ENCODE data around the gene B9D1. TPM values are rescaled to one million over a fixed set of nuclear protein-coding genes. Genes with fewer than 3 reads are reported as not detected.

The B9D1 gene
- total and polyA plus RNA-seq, 9 of the 15 experiments (the other 6 are each of a cell fraction or from before 2014, with no cell fraction given), result 8.9 to 28.0 (median 17.9) TPM

DNA sequence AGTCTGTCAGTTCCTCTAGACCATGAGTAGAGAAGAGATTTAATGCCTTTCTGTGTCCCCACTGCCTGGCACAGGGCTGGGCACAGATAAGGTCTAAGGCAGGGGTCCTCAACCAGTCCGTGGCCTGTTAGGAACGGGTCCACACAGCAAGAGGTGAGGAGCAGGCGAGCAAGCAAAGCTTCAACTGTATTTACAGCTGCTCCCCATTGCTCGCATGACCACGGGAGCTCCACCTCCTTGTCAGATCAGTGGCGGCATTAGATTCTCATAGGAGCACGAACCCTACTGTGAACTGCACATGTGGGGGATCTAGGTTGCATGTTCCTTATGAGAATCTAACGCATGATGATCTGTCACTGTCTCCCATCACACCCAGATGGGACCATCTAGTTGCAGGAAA lies 1.8 kb downstream of the B9D1 start:
- no peak overlapping the region for H3K4me2 ChIP-seq (ENCODE audit: insufficient read depth, low read length)
- H3K9me3 ChIP-seq (replicated peaks; ENCODE audit: control insufficient read depth, insufficient read depth, low read depth, low read length), result no peaks in the 10 kb centered on the region
- no peak overlapping the region for H3K9ac ChIP-seq (ENCODE audit: insufficient read depth in 1 of 2, low read depth in 2 of 2, low read length in 2 of 2)
- DNase-seq (ENCODE audit: extremely low read depth in 1 of 4, low spot score in 3 of 4) (no peak), ATAC-seq (no peak), FAIRE-seq (no peak)
- H3K27me3 ChIP-seq (ENCODE audit: control insufficient read depth in 2 of 2, insufficient read depth in 2 of 2, low read length in 2 of 2), result no peaks in the 10 kb centered on the region
- intact Hi-C loops (cut with micrococcal nuclease), result no loop called here
- H3K79me2 ChIP-seq (ENCODE audit: control insufficient read depth, insufficient read depth, low read length), result peaks cover 9% of the 10 kb centered on the region; the same call in 2 of the 3 replicates
- in situ Hi-C loops (cut with MboI), result loop anchor here (5.0 to 10.0 kb wide), 2 partner anchors 87 to 404 kb away; no protein-coding TSS in a partner anchor
- H2AFZ ChIP-seq (ENCODE audit: low read depth, low read length), result no peak overlapping the region
- peaks cover 6 to 24% of the 10 kb centered on the region in 2 experiments; a peak in 4 of 5 replicates for H3K4me1 ChIP-seq (replicated peaks in 1 of 2; ENCODE audit: control insufficient read depth in 2 of 2, insufficient read depth in 2 of 2, low read length in 2 of 2)
- no peaks in the 10 kb centered on the region for H3K36me3 ChIP-seq (ENCODE audit: control insufficient read depth, insufficient read depth, low read length)
- BruUV-seq (replicated peaks), result no TSS peak
- ChIA-PET POLR2A (interaction anchor here (0.6 to 1.0 kb wide), 2 partner anchors 50 to 52 kb away, joined by 3 read pairs; partner anchors contain the start of gene RNF112), CTCF (ENCODE audit: low intra/inter-chr PET ratio) (no interaction called here)
- H3K9me1 ChIP-seq (ENCODE audit: control insufficient read depth, insufficient read depth, low read length), result no peaks in the 10 kb centered on the region
- H3K27ac ChIP-seq (ENCODE audit: extremely low read depth, low read depth, low read length), result no peak overlapping the region
- 75% methylated on average over 7 of the region's 8 CpGs for WGBS (ENCODE audit: insufficient coverage, low coverage, missing lambda C conversion rate)
- no peak overlapping the region for H3K4me3 ChIP-seq
- TF ChIP-seq TCF3 (CRISPR knock-in tag; IDR thresholded peaks at IDR 0.05), result no peak
- TF ChIP-seq NCOR1 (IDR thresholded peaks at IDR 0.05), result no peak
- no peak for TF ChIP-seq ZFPM2 (CRISPR knock-in tag; IDR thresholded peaks at IDR 0.05)
- TF ChIP-seq, protein P1, sequence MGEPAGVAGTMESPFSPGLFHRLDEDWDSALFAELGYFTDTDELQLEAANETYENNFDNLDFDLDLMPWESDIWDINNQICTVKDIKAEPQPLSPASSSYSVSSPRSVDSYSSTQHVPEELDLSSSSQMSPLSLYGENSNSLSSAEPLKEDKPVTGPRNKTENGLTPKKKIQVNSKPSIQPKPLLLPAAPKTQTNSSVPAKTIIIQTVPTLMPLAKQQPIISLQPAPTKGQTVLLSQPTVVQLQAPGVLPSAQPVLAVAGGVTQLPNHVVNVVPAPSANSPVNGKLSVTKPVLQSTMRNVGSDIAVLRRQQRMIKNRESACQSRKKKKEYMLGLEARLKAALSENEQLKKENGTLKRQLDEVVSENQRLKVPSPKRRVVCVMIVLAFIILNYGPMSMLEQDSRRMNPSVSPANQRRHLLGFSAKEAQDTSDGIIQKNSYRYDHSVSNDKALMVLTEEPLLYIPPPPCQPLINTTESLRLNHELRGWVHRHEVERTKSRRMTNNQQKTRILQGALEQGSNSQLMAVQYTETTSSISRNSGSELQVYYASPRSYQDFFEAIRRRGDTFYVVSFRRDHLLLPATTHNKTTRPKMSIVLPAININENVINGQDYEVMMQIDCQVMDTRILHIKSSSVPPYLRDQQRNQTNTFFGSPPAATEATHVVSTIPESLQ (CRISPR knock-in tag; IDR thresholded peaks at IDR 0.05), result no peak
- no peak for TF ChIP-seq TARDBP (IDR thresholded peaks at IDR 0.05)
- no peak for TF ChIP-seq GATAD2B (IDR thresholded peaks at IDR 0.05; ENCODE audit: borderline replicate concordance)
- no peaks in the 10 kb centered on the region for H4K20me1 ChIP-seq (replicated peaks; ENCODE audit: control insufficient read depth, insufficient read depth, low read length)

All from K562 (cell line).